Upper lobe of left lung (tissue), 4 donors: ENCODE measurements around the gene MAST4.

Experiments used
- POLR2A ChIP-seq, 4 donors: fragments of 450-650 bp; IDR thresholded peaks; one replicate each; pipeline ENCODE4 v1.5.1; 2016 to 2017; ENCODE audit warnings: antibody characterized with exemption in 4 of 4, mild to moderate bottlenecking in 2 of 4
- TF ChIP-seq, protein P1 (sequence below), 6 experiments: fragments of 450-650 bp in 4 of 6; fragments of 200-600 bp in 2 of 6; sonication (generic) in 2 of 6; IDR thresholded peaks; one replicate each; pipeline ENCODE4 v1.5.1; 2016 to 2019; ENCODE audit warnings: antibody characterized with exemption in 6 of 6

- TF ChIP-seq, protein P1, sequence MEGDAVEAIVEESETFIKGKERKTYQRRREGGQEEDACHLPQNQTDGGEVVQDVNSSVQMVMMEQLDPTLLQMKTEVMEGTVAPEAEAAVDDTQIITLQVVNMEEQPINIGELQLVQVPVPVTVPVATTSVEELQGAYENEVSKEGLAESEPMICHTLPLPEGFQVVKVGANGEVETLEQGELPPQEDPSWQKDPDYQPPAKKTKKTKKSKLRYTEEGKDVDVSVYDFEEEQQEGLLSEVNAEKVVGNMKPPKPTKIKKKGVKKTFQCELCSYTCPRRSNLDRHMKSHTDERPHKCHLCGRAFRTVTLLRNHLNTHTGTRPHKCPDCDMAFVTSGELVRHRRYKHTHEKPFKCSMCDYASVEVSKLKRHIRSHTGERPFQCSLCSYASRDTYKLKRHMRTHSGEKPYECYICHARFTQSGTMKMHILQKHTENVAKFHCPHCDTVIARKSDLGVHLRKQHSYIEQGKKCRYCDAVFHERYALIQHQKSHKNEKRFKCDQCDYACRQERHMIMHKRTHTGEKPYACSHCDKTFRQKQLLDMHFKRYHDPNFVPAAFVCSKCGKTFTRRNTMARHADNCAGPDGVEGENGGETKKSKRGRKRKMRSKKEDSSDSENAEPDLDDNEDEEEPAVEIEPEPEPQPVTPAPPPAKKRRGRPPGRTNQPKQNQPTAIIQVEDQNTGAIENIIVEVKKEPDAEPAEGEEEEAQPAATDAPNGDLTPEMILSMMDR (IDR thresholded peaks at IDR 0.05): no peak
- TF ChIP-seq POLR2A (IDR thresholded peaks at IDR 0.05): no peak
These were observed 463.7 kb downstream of the MAST4 start for GRCh38 chr5:67059744-67060490.
